NCI-H82 treated with DMSO at 0.1 percent for 48 hours (cell line): ENCODE results near the gene IRAG1.
"Not testable (repeated sequence)": the region's sequence is repeated elsewhere in the genome, so short reads cannot be mapped to it uniquely, and the experiment has no call there.

Experiments
- DNase-seq: peaks from one replicate; lab custom pipeline; 2025; ENCODE audit not compliant: unreplicated experiment; lab: John Stamatoyannopoulos, UW

IRAG1 gene

GRCh38 chr11:10709299-10710086, 15.9 kb upstream of the IRAG1 start:
- DNase-seq, result no peak

GRCh38 chr11:10708131-10708530, 14.6 kb upstream of the IRAG1 start:
- no peak for DNase-seq

GRCh38 chr11:10701982-10702381, 8.4 kb upstream of the IRAG1 start:
- no peak for DNase-seq

GRCh38 chr11:10699072-10699471, 5.5 kb upstream of the IRAG1 start:
- DNase-seq, result no peak

GRCh38 chr11:10697323-10697620, 3.7 kb upstream of the IRAG1 start:
- DNase-seq, result no peak

- DNase-seq, result no peak
These were observed 3.1 kb upstream of the IRAG1 start for GRCh38 chr11:10696468-10697322.

- no peak for DNase-seq
These were observed 2.3 kb upstream of the IRAG1 start for GRCh38 chr11:10695833-10696232.

- DNase-seq, result no peak
These were observed 1.1 kb upstream of the IRAG1 start for GRCh38 chr11:10694486-10695239.

- no peak for DNase-seq
These were observed 932 bp downstream of the IRAG1 start for GRCh38 chr11:10692531-10693115.

GRCh38 chr11:10688401-10688800, 5.2 kb downstream of the IRAG1 start:
- no peak for DNase-seq

- DNase-seq, result no peak
These were observed 7.2 kb downstream of the IRAG1 start for GRCh38 chr11:10686311-10686710.

GRCh38 chr11:10683429-10683828, 10.1 kb downstream of the IRAG1 start:
- DNase-seq, result no peak

GRCh38 chr11:10680956-10681487, 12.5 kb downstream of the IRAG1 start:
- no peak for DNase-seq

- not testable (repeated sequence) for DNase-seq
These were observed 13.3 kb downstream of the IRAG1 start for GRCh38 chr11:10680279-10680678.

GRCh38 chr11:10679644-10680043, 13.9 kb downstream of the IRAG1 start:
- no peak for DNase-seq

- DNase-seq, result no peak
These were observed 15.5 kb downstream of the IRAG1 start for GRCh38 chr11:10678101-10678500.

GRCh38 chr11:10676919-10677318, 16.6 kb downstream of the IRAG1 start:
- no peak for DNase-seq

- DNase-seq, result no peak
These were observed 18.6 kb downstream of the IRAG1 start for GRCh38 chr11:10674911-10675440.

- DNase-seq, result no peak
These were observed 19.1 kb downstream of the IRAG1 start for GRCh38 chr11:10674440-10674855.

GRCh38 chr11:10673501-10674062, 20.0 kb downstream of the IRAG1 start:
- DNase-seq, result no peak
